GM21619 (cell line): ENCODE results near the gene MMP24.
"Not testable (repeated sequence)": the region's sequence is repeated elsewhere in the genome, so short reads cannot be mapped to it uniquely, and the experiment has no call there.

Experiments used
- ATAC-seq: cut with Tn5 transposase; IDR thresholded peaks from one replicate; pipeline ENCODE4 v1.9.1; 2021; ENCODE audit not compliant: unreplicated experiment

Gene MMP24

DNA sequence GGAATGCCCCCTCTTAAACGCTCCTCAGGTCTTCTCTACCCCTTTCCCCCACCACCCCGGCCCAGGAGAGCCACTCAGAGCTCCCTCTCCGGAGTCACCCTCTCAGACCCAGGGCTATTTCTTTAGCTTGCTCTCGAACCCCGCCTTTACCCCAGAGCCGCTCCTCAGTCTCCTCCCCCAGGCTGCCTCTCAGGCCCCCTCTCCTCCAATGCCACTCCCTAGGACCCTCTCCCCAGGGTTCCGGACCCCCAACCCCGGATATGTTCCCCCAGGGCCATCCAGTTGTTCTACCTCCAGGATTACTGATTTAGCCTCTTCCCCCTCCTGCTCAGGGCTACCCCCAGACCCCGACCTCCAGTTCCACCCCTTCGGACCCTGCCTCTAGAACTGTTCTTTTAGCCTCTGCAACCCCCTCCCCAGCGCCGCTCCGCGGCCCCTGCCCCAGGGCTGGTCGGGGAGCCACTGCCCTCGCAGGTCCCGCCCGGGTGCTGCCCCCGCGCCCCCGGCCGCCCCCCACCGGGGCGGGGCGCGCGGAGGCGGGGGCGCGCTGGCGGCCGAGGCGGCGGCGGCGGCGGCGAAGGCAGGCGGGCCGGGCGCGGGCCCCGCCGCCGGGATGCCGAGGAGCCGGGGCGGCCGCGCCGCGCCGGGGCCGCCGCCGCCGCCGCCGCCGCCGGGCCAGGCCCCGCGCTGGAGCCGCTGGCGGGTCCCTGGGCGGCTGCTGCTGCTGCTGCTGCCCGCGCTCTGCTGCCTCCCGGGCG is at the start of gene MMP24:
TSS of gene MMP24 (plus strand) at position 565 of the 758 bp plus-strand sequence. CDS start at position 614, 49 bp downstream.
- ATAC-seq: no peak

DNA sequence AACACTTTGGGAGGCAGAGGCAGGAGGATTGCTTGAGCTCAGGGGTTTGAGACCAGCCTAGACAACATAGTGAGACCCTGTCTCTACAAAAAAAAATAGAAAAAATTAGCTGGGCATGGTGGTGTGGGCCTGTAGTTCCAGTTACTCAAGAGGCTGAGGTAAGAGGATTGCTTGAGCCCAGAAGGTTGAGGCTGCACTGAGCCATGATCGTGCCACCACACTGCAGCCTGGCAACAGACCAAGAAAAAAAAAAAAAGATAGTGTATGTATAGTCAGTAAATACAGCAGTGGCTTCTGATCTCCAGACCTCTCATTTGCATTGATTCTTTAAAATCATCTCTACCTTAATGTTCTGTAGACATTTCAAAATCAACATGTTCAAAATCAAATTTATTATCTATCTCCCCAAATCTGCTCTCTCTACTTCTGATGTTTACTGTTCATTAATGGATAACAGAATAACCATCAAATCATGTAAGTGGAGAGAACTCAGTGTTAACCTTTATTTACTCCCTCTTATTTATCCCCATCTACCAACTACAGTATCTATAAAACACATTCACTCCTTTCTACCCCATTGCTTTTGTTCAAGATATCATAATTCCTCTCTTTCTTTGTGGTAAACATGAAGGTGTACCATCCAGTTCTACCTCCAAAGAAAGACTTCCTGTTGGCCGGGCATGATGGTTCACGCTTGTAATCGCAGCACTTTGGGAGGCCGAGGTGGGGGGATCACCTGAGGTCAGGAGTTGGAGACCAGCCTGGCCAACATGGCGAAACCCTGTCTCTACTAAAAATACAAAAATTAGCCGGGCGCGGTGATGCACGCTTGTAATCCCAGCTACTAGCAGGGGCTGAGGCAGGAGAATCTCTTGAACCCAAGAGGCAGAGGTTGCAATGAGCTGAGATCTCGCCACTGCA is 46.9 kb upstream of the MMP24 start:
- no peak for ATAC-seq

- no peak for ATAC-seq
These were observed 46.2 kb upstream of the MMP24 start for GRCh38 chr20:35180266-35180665.

DNA sequence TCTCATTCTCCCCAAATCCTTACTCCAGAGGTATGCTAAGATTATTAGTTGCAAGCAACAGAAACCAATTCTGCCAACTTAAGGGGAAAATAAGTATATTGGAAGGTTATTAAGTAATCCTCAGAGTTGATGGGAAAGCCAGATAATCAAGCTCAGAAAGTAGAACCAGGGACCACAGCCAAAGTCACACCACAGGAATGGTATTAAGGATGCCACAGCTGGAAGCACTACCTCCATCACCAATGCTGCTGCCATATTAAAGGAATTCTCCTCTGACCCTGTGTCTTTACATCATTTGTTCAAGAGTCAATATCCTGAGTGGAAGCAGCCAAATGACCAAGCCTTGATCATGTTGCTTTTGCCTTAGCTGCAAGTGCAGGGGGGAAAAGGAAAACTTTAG is 44.8 kb upstream of the MMP24 start:
- ATAC-seq: no peak

DNA sequence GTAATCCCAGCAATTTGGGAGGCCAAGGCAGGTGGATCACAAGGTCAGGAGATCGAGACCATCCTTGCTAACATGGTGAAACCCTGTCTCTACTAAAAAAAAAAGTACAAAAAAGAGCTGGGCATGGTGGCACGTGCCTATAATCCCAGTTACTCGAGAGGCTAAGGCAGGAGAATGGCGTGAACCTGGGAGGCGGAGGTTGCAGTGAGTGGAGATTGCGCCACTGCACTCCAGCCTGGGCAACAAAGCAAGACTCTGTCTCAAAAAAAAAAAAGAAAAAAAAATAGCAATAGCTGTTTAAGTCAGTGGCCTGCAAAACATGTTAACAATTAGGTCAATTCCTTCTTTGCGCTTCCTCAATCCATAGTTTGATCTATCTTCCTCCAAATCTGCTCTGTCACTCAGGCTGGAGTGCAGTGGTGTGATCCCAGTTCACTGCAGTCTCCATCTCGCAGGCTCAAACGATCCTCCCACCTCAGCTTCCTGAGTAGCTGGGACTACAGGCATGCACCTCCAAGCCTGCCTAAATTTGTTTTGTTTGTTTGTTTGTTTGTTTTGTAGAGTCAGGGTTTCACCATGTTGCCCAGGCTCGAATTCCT is 39.7 kb upstream of the MMP24 start:
- ATAC-seq: not testable (repeated sequence)

- no peak for ATAC-seq
These were observed 38.8 kb upstream of the MMP24 start for GRCh38 chr20:35187584-35188190.

DNA sequence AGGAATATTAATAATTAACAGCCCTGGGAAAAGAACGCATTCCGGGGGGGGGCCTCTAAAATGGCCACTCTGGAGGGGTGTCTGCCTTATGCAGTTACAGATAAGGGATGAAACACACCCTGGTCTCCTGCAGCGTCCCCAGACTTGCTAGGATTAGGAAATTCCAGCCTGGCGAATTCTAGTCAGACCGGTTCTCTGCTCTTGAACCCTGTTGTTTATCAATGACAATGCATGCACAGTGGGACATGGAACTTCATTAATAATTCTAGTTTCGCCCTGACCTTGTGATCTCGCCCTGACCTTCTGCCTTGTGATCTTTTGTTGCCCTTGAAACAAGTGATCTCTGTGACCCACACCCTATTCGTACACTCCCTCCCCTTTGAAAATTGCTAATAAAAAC is 37.3 kb upstream of the MMP24 start:
- ATAC-seq: not testable (repeated sequence)

DNA sequence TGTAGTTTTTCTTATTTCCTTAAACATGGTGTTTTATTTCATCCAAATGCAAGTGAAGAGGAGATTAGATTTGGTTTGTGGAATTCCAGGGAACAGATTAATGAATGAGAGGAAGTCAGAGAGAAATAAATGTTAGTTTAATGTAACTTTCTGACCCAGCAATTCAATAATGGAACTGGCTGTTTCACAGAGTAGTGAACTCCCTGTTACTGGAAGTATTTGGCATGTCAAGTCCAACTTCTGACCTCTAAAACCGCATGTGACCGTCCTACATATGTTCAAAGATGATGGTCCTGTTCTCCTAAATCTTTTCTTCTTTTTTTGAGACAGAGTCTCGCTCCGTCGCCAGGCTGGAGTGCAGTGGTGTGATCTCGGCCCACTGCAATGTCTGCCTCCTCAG is 35.9 kb upstream of the MMP24 start:
- ATAC-seq: no peak

GRCh38 chr20:35191419-35192117 is 34.9 kb upstream of the MMP24 start:
- ATAC-seq: no peak

GRCh38 chr20:35192118-35192872 is 34.2 kb upstream of the MMP24 start:
- ATAC-seq: no peak

DNA sequence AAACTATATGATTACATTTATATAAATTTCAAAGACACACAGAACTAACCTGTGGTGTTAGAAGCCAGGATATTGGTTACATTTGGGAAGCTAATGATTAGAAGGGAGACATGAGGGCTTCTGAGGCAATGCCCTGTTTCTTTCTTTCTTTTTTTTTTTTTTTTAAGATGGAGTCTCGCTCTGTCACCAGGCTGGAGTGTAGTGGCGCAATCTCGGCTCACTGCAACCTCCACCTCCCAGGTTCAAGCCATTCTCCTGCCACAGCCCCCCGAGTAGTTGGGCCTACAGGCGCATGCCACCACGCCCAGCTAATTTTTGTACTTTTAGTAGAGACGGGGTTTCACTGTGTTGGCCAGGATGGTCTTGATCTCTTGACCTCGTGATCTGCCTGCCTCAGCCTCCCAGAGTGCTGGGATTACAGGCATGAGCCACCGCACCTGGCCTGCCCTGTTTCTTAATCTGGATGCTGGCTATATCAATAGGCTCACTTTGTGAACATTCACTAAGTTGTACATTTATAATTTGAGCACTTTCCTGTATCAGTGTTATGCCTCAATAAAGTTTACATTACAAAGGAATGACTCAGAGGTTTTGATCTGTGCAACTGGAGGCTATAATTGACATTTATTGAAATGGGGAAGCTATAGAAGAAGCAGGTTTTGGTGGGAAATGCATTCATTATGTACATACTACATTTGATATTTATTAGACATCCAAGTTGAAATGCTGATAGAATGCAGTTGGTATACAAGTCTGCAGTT is 33.3 kb upstream of the MMP24 start:
- not testable (repeated sequence) for ATAC-seq

DNA sequence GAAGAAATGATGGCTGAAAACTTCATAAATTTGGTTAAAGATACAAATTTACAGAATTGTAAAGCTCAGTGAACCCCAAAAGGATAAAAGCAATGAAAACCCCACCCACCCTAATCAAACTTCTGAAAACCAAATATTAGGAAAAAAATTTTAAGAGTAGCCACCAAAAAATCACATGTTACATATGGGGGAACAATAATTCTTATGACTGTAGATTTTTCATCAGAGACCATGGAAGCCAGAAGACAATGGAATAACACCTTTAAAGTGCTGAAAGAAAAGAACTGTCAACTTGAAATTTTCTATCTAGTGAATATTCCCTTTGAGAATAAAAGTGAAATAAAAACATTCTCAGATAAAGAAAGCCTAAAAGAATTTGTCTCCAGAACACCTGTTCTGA is 30.2 kb upstream of the MMP24 start:
- no peak for ATAC-seq

GRCh38 chr20:35199740-35200139 is 26.8 kb upstream of the MMP24 start:
- no peak for ATAC-seq

DNA sequence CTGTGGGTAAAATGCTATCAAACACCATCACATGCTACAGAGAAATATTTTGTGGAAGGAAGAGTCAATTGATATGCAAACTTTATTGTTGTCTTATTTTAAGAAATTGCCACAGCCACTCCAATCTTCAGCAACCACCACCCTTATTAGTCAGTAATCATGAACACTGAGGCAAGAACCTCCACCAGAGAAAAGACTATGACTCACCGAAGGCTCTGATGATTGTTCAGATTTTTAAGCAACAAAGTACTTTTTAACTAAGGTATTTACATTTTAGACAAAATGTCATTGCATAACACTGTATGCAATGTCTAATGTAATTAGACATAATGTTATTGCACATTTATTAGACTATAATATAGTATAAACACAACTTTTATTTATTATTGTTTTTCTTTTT is 26.2 kb upstream of the MMP24 start:
- no peak for ATAC-seq

- ATAC-seq: not testable (repeated sequence)
These were observed 25.0 kb upstream of the MMP24 start for GRCh38 chr20:35201467-35201866.

GRCh38 chr20:35206802-35207201 is 19.7 kb upstream of the MMP24 start:
- ATAC-seq: no peak

DNA sequence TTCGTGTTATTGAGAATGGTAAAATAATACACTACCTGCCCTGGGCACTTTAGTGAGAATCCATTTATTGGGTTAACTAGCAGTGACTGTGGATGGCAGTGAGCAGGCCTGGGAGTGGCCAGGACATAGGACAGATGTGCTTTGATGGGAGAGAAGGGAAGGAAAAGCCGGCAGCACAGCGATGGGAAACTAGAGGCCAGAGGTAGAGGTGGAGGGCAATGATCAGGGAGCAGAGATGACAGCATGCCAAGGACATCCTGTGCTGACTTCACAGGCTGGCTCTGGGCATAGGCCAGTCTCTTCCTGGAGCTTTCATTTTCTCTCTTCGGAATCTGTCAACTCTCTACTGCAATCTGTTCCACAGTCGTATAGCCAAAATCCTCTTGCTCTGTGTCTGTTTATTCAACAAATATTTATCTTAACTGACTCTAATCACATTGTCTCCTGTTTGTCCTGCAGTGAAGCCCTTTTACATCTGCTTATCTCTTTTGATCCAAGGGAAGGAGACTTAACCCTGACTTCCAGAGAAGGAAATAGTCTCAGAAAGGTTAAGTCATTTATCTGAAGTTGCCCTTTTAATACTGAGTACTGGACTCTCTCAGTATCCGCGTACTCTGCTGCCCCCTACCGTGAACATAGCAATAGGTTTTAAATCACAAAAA is 18.4 kb upstream of the MMP24 start:
- no peak for ATAC-seq

DNA sequence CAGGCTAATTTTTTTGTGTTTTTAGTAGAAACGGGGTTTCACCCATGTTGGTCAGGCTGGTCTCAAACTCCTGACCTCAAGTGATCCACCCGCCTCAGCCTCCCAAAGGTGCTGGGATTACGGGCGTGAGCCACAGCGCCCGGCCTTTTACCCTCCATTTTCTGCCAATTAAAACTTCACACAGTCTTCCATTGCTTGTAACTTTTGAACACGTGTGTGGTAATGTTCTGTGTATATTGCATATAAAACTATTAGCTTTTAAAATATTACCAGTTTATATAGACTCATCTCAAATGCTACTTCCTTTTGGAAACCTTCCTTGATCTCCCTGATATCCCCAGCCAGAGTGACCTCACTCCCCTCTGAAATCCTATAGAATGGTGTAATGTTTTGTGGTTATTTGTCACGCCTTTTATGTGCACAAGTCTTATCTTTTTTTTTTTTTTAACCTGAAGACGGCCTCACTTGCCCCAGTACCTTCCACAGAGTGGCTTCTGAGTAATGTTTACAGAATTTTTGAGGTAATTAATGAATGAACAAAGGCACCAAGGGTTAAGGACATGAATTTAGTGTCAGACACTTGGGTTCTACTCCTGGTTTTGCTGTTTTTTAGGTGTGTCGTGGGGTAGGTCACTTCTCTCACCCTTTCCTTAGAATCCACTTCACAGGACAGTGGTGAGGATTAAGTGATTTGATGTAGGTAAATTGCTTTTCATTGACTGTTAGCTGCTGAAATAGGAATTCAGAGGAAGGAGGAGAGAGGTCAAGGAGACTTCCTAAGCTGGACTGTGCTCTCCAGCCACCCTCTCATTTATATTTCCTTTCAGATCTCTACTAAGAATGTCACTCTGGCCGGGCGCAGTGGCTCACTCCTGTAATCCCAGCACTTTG is 11.2 kb upstream of the MMP24 start:
- no peak for ATAC-seq
